ENCODE measurements around the gene NHEJ1.

DNA sequence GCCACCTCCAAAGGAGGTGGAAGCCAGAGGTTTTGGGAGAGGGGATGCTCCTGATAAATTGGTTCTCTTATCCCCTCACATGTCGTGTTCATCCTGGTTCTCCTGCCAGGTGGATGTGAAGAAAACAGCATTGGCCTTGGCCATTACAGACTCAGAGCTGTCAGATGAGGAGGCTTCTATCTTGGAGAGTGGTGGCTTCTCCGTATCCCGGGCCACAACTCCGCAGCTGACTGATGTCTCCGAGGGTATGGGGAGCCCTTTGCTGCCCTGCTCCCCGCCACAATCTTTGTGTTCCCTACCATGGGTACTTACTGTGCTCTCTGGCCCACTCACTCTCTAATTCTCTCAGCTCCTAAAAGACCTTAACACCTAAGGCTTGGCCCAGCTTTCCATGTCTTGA lies 20.9 kb upstream of the NHEJ1 start:
- TF ChIP-seq, protein P1, sequence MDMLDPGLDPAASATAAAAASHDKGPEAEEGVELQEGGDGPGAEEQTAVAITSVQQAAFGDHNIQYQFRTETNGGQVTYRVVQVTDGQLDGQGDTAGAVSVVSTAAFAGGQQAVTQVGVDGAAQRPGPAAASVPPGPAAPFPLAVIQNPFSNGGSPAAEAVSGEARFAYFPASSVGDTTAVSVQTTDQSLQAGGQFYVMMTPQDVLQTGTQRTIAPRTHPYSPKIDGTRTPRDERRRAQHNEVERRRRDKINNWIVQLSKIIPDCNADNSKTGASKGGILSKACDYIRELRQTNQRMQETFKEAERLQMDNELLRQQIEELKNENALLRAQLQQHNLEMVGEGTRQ (IDR thresholded peaks at IDR 0.05; ENCODE audit: borderline replicate concordance, low read depth, low read length) = no peak
- TF ChIP-seq, protein P2, sequence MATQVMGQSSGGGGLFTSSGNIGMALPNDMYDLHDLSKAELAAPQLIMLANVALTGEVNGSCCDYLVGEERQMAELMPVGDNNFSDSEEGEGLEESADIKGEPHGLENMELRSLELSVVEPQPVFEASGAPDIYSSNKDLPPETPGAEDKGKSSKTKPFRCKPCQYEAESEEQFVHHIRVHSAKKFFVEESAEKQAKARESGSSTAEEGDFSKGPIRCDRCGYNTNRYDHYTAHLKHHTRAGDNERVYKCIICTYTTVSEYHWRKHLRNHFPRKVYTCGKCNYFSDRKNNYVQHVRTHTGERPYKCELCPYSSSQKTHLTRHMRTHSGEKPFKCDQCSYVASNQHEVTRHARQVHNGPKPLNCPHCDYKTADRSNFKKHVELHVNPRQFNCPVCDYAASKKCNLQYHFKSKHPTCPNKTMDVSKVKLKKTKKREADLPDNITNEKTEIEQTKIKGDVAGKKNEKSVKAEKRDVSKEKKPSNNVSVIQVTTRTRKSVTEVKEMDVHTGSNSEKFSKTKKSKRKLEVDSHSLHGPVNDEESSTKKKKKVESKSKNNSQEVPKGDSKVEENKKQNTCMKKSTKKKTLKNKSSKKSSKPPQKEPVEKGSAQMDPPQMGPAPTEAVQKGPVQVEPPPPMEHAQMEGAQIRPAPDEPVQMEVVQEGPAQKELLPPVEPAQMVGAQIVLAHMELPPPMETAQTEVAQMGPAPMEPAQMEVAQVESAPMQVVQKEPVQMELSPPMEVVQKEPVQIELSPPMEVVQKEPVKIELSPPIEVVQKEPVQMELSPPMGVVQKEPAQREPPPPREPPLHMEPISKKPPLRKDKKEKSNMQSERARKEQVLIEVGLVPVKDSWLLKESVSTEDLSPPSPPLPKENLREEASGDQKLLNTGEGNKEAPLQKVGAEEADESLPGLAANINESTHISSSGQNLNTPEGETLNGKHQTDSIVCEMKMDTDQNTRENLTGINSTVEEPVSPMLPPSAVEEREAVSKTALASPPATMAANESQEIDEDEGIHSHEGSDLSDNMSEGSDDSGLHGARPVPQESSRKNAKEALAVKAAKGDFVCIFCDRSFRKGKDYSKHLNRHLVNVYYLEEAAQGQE (IDR thresholded peaks at IDR 0.05; ENCODE audit: low read depth, low read length) = no peak
- TF ChIP-seq, protein P3, sequence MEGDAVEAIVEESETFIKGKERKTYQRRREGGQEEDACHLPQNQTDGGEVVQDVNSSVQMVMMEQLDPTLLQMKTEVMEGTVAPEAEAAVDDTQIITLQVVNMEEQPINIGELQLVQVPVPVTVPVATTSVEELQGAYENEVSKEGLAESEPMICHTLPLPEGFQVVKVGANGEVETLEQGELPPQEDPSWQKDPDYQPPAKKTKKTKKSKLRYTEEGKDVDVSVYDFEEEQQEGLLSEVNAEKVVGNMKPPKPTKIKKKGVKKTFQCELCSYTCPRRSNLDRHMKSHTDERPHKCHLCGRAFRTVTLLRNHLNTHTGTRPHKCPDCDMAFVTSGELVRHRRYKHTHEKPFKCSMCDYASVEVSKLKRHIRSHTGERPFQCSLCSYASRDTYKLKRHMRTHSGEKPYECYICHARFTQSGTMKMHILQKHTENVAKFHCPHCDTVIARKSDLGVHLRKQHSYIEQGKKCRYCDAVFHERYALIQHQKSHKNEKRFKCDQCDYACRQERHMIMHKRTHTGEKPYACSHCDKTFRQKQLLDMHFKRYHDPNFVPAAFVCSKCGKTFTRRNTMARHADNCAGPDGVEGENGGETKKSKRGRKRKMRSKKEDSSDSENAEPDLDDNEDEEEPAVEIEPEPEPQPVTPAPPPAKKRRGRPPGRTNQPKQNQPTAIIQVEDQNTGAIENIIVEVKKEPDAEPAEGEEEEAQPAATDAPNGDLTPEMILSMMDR (IDR thresholded peaks at IDR 0.05) = no peak
- TF ChIP-seq FOXM1 (IDR thresholded peaks at IDR 0.05; ENCODE audit: low read depth) (no peak), GATA2 (CRISPR knock-in tag; IDR thresholded peaks at IDR 0.05) (no peak), POLR2AphosphoS5 (IDR thresholded peaks at IDR 0.05; ENCODE audit: low read depth, low read length) (no peak), RFX5 (IDR thresholded peaks at IDR 0.05; ENCODE audit: low read length) (no peak), SIN3A (IDR thresholded peaks at IDR 0.05; ENCODE audit: borderline replicate concordance, low read depth, low read length) (no peak)
